Karpas-422 (cell line): ENCODE results near the gene DDOST. TPM values are rescaled to one million over a fixed set of nuclear protein-coding genes. Genes with fewer than 3 reads are reported as not detected.
"Not testable (repeated sequence)": the region's sequence is repeated elsewhere in the genome, so short reads cannot be mapped to it uniquely, and the experiment has no call there.

Experiments used
- DNase-seq: peaks from one replicate; pipeline ENCODE4 v3.0.0-alpha.2; 2015
- H2AFZ ChIP-seq: fragments of 200-600 bp; sonication (generic); 2 replicates; pipeline ENCODE4 v1.6.1; 2014; ENCODE audit warnings: antibody characterized with exemption, low read length, mixed read lengths
- H3K27ac ChIP-seq: fragments of 200-600 bp; sonication (generic); 2 replicates; pipeline ENCODE4 v1.5.1; 2014; ENCODE audit warnings: mild to moderate bottlenecking, low read length, moderate library complexity
- H3K27me3 ChIP-seq: fragments of 200-600 bp; sonication (generic); 2 replicates; pipeline ENCODE4 v1.6.1; 2014; ENCODE audit warnings: low read length, mixed read lengths
- H3K36me3 ChIP-seq: fragments of 200-600 bp; sonication (generic); 2 replicates; pipeline ENCODE4 v1.6.1; 2014; ENCODE audit warnings: low read length, mixed read lengths; ENCODE audit not compliant: insufficient read depth
- H3K4me1 ChIP-seq: fragments of 200-600 bp; sonication (generic); 2 replicates; pipeline ENCODE4 v1.6.1; 2014; ENCODE audit warnings: mild to moderate bottlenecking, low read length, mixed read lengths
- H3K4me2 ChIP-seq: fragments of 200-600 bp; sonication (generic); 2 replicates; pipeline ENCODE4 v1.6.1; 2014; ENCODE audit warnings: low read length, low read depth, mild to moderate bottlenecking; ENCODE audit not compliant: poor library complexity, severe bottlenecking
- H3K4me3 ChIP-seq: fragments of 200-600 bp; sonication (generic); 2 replicates; pipeline ENCODE4 v1.5.1; 2014; ENCODE audit warnings: mild to moderate bottlenecking, antibody characterized with exemption, low read length, mixed read lengths
- H3K79me2 ChIP-seq: fragments of 200-600 bp; sonication (generic); 2 replicates; pipeline ENCODE4 v1.6.1; 2014; ENCODE audit warnings: mild to moderate bottlenecking, low read length, mixed read lengths
- H3K9ac ChIP-seq: fragments of 200-600 bp; sonication (generic); 2 replicates; pipeline ENCODE4 v1.6.0; 2014; ENCODE audit warnings: low read length
- H3K9me2 ChIP-seq: fragments of 200-600 bp; sonication (generic), shearing (Covaris generic); replicated peaks from 2 replicates; pipeline ENCODE4 v1.6.0; 2014; ENCODE audit warnings: mild to moderate bottlenecking, low read length, moderate library complexity; ENCODE audit not compliant: insufficient read depth
- H3K9me3 ChIP-seq: fragments of 300-700, 200-600 bp; sonication (generic); 2 replicates; pipeline ENCODE4 v1.6.1; 2014; ENCODE audit warnings: low read length, mixed read lengths
- H4K20me1 ChIP-seq: fragments of 200-600 bp; sonication (generic); 2 replicates; pipeline ENCODE4 v1.6.1; 2014; ENCODE audit warnings: mild to moderate bottlenecking, antibody characterized with exemption, low read length, low read depth; ENCODE audit not compliant: insufficient read depth
- total RNA-seq: library from RNA; depleted of rRNA; stranded (reverse); fragments of >200 nt; shearing (Covaris generic); gene quantifications from 2 replicates; pipeline ENCODE4 v1.2.3, GENCODE V29; 2014; ENCODE audit warnings: low replicate concordance

DDOST gene
- total RNA-seq, 1 experiment from 2014 or later = 161 TPM

GRCh38 chr1:20611652-20612051 lies 49.5 kb downstream of the DDOST start:
- Histone ChIP-seq H3K4me1 (peaks cover 5% of the 10 kb centered on the region; the same call in 1 of the 2 replicates), H4K20me1 (no peaks in the 10 kb centered on the region), H3K9me3 (no peaks in the 10 kb centered on the region), H2AFZ (no peak overlapping the region), H3K36me3 (no peaks in the 10 kb centered on the region), H3K27ac (no peak overlapping the region), H3K79me2 (no peaks in the 10 kb centered on the region), H3K9ac (no peak overlapping the region), H3K9me2 (no peaks in the 10 kb centered on the region), H3K4me3 (no peak overlapping the region), H3K27me3 (no peaks in the 10 kb centered on the region), H3K4me2 (no peak overlapping the region)
- no peak for DNase-seq

GRCh38 chr1:20610970-20611369 lies 50.2 kb downstream of the DDOST start:
- Histone ChIP-seq H3K27ac (no peak overlapping the region), H4K20me1 (no peaks in the 10 kb centered on the region), H3K27me3 (no peaks in the 10 kb centered on the region), H3K4me1 (no peaks in the 10 kb centered on the region), H3K9me2 (no peaks in the 10 kb centered on the region), H3K4me3 (no peak overlapping the region), H3K9me3 (no peaks in the 10 kb centered on the region), H3K9ac (no peak overlapping the region), H3K4me2 (no peak overlapping the region), H3K36me3 (no peaks in the 10 kb centered on the region), H2AFZ (no peak overlapping the region), H3K79me2 (no peaks in the 10 kb centered on the region)
- DNase-seq = no peak

- Histone ChIP-seq H3K27me3 (no peaks in the 10 kb centered on the region), H4K20me1 (no peaks in the 10 kb centered on the region), H3K36me3 (no peaks in the 10 kb centered on the region), H3K9me2 (no peaks in the 10 kb centered on the region), H3K9me3 (no peaks in the 10 kb centered on the region), H3K4me2 (no peak overlapping the region), H3K79me2 (no peaks in the 10 kb centered on the region), H3K27ac (no peak overlapping the region), H2AFZ (no peak overlapping the region), H3K4me1 (no peaks in the 10 kb centered on the region), H3K4me3 (no peak overlapping the region), H3K9ac (no peak overlapping the region)
- DNase-seq = no peak
These were observed 51.6 kb downstream of the DDOST start for GRCh38 chr1:20609541-20609940.

- H3K36me3 ChIP-seq, H3K4me2 ChIP-seq, H3K27me3 ChIP-seq, DNase-seq, H2AFZ ChIP-seq, H3K4me1 ChIP-seq, H3K4me3 ChIP-seq, H3K27ac ChIP-seq, H4K20me1 ChIP-seq, H3K9ac ChIP-seq, H3K79me2 ChIP-seq, H3K9me3 ChIP-seq, H3K9me2 ChIP-seq: not testable (repeated sequence)
These were observed 54.2 kb downstream of the DDOST start for GRCh38 chr1:20606801-20607570.

GRCh38 chr1:20604678-20605077 lies 56.5 kb downstream of the DDOST start:
- H3K9me2 ChIP-seq = no peaks in the 10 kb centered on the region
- H3K9ac ChIP-seq = no peak overlapping the region
- H3K4me2 ChIP-seq = no peak overlapping the region
- no peaks in the 10 kb centered on the region for H3K4me1 ChIP-seq
- no peaks in the 10 kb centered on the region for H3K9me3 ChIP-seq
- no peak for DNase-seq
- no peak overlapping the region for H3K4me3 ChIP-seq
- no peak overlapping the region for H2AFZ ChIP-seq
- no peak overlapping the region for H3K27ac ChIP-seq
- H4K20me1 ChIP-seq = no peaks in the 10 kb centered on the region
- no peaks in the 10 kb centered on the region for H3K36me3 ChIP-seq
- H3K27me3 ChIP-seq = no peaks in the 10 kb centered on the region
- no peaks in the 10 kb centered on the region for H3K79me2 ChIP-seq

- Histone ChIP-seq H3K36me3 (no peaks in the 10 kb centered on the region), H3K4me3 (no peak overlapping the region), H3K9ac (no peak overlapping the region), H3K4me2 (no peak overlapping the region), H3K79me2 (no peaks in the 10 kb centered on the region), H3K4me1 (no peaks in the 10 kb centered on the region), H3K27ac (no peak overlapping the region), H3K9me3 (no peaks in the 10 kb centered on the region), H2AFZ (no peak overlapping the region), H3K9me2 (no peaks in the 10 kb centered on the region), H3K27me3 (no peaks in the 10 kb centered on the region), H4K20me1 (no peaks in the 10 kb centered on the region)
- DNase-seq = peak; percentile 45
These were observed 57.4 kb downstream of the DDOST start for GRCh38 chr1:20603504-20604464.

- Histone ChIP-seq H3K4me1 (no peaks in the 10 kb centered on the region), H3K4me2 (no peak overlapping the region), H3K9me2 (no peaks in the 10 kb centered on the region), H3K9me3 (no peaks in the 10 kb centered on the region), H3K9ac (no peak overlapping the region), H3K4me3 (no peak overlapping the region), H2AFZ (no peak overlapping the region), H3K36me3 (no peaks in the 10 kb centered on the region), H4K20me1 (no peaks in the 10 kb centered on the region), H3K27me3 (no peaks in the 10 kb centered on the region), H3K27ac (no peak overlapping the region), H3K79me2 (no peaks in the 10 kb centered on the region)
- no peak for DNase-seq
These were observed 58.2 kb downstream of the DDOST start for GRCh38 chr1:20602851-20603450.
